ENCODE measurements around the gene GCG. TPM values are rescaled to one million over a fixed set of nuclear protein-coding genes. Genes with fewer than 3 reads are reported as not detected.

GCG gene
- polyA plus RNA-seq, 1 donor (not counting 4 experiments of a cell fraction or from before 2014, with no cell fraction given) = not detected

GRCh38 chr2:162114271-162114670 is 37.8 kb downstream of the GCG start:
- no peak overlapping the region for H3K27ac ChIP-seq (ENCODE audit: control insufficient read depth, insufficient read depth, low read length)

GRCh38 chr2:162113776-162114168 is 38.3 kb downstream of the GCG start:
- H3K79me2 ChIP-seq (ENCODE audit: control insufficient read depth, insufficient read depth, low read length) = no peaks in the 10 kb centered on the region
- H3K4me2 ChIP-seq (ENCODE audit: control insufficient read depth, extremely low read depth, insufficient read depth, low read depth, low read length) = no peak overlapping the region
- TF ChIP-seq EZH2 (IDR thresholded peaks at IDR 0.05; ENCODE audit: low read length) = no peak
- no peak for TF ChIP-seq CTCF (optimal IDR thresholded peaks at IDR 0.05 in 1 of 3, IDR thresholded peaks at IDR 0.05 in 1 of 3, conservative IDR thresholded peaks at IDR 0.05 in 1 of 3; ENCODE audit: extremely low read depth in 1 of 3, insufficient read depth in 2 of 3, low read length in 3 of 3)
- H4K20me1 ChIP-seq (ENCODE audit: control insufficient read depth, extremely low read depth, insufficient read depth, low read length) = no peaks in the 10 kb centered on the region
- dilution Hi-C loops (cut with MboI; ENCODE audit: extremely low pct_ligation_motif_present, low sequenced_read_pairs) = no loop called here
- H3K9me3 ChIP-seq (ENCODE audit: control insufficient read depth, low read depth, low read length) = no peaks in the 10 kb centered on the region
- no peak overlapping the region for H3K4me3 ChIP-seq (ENCODE audit: control insufficient read depth in 2 of 3, extremely low read depth in 1 of 3, insufficient read depth in 2 of 3, low read depth in 1 of 3, low read length in 3 of 3)
- H2AFZ ChIP-seq (ENCODE audit: control insufficient read depth, low read length) = no peak overlapping the region
- no peaks in the 10 kb centered on the region for H3K27me3 ChIP-seq (ENCODE audit: control insufficient read depth, extremely low read depth, insufficient read depth, low read length)
- H3K4me1 ChIP-seq (ENCODE audit: control insufficient read depth, extremely low read depth, insufficient read depth, low read length) = peaks cover 42% of the 10 kb centered on the region
- H3K9me1 ChIP-seq (ENCODE audit: control insufficient read depth, extremely low read depth, insufficient read depth, low read length) = no peaks in the 10 kb centered on the region
- DNase-seq (ENCODE audit: low read depth, low spot score) = no peak
- peak; percentile 80 for FAIRE-seq
- H3K36me3 ChIP-seq (ENCODE audit: control insufficient read depth in 2 of 2, extremely low read depth in 1 of 2, insufficient read depth in 2 of 2, low read length in 2 of 2) = no peaks in the 10 kb centered on the region
- H3K9ac ChIP-seq (ENCODE audit: control insufficient read depth, extremely low read depth, insufficient read depth, low read length) = no peak overlapping the region
- H3K27ac ChIP-seq (ENCODE audit: control insufficient read depth, insufficient read depth, low read length) = no peak overlapping the region

More at GRCh38 chr2:162114271-162114670, 37.8 kb downstream of the GCG start:
- H3K36me3 ChIP-seq (ENCODE audit: control insufficient read depth in 2 of 2, extremely low read depth in 1 of 2, insufficient read depth in 2 of 2, low read length in 2 of 2) = no peaks in the 10 kb centered on the region
- no peak overlapping the region for H3K4me2 ChIP-seq (ENCODE audit: control insufficient read depth, extremely low read depth, insufficient read depth, low read depth, low read length)
- no peak overlapping the region for H2AFZ ChIP-seq (ENCODE audit: control insufficient read depth, low read length)
- peaks cover 43% of the 10 kb centered on the region for H3K4me1 ChIP-seq (ENCODE audit: control insufficient read depth, extremely low read depth, insufficient read depth, low read length)
- no peak for TF ChIP-seq EZH2 (IDR thresholded peaks at IDR 0.05; ENCODE audit: low read length)
- TF ChIP-seq CTCF (optimal IDR thresholded peaks at IDR 0.05 in 1 of 3, IDR thresholded peaks at IDR 0.05 in 1 of 3, conservative IDR thresholded peaks at IDR 0.05 in 1 of 3; ENCODE audit: extremely low read depth in 1 of 3, insufficient read depth in 2 of 3, low read length in 3 of 3) = no peak
- DNase-seq (ENCODE audit: low read depth, low spot score) (no peak), FAIRE-seq (no peak)
- H3K9ac ChIP-seq (ENCODE audit: control insufficient read depth, extremely low read depth, insufficient read depth, low read length) = no peak overlapping the region
- no peaks in the 10 kb centered on the region for H3K79me2 ChIP-seq (ENCODE audit: control insufficient read depth, insufficient read depth, low read length)
- H3K4me3 ChIP-seq (ENCODE audit: control insufficient read depth in 2 of 3, extremely low read depth in 1 of 3, insufficient read depth in 2 of 3, low read depth in 1 of 3, low read length in 3 of 3) = no peak overlapping the region
- H3K27me3 ChIP-seq (ENCODE audit: control insufficient read depth, extremely low read depth, insufficient read depth, low read length) = no peaks in the 10 kb centered on the region
- no peaks in the 10 kb centered on the region for H4K20me1 ChIP-seq (ENCODE audit: control insufficient read depth, extremely low read depth, insufficient read depth, low read length)
- dilution Hi-C loops (cut with MboI; ENCODE audit: extremely low pct_ligation_motif_present, low sequenced_read_pairs) = no loop called here
- H3K9me3 ChIP-seq (ENCODE audit: control insufficient read depth, low read depth, low read length) = no peaks in the 10 kb centered on the region
- H3K9me1 ChIP-seq (ENCODE audit: control insufficient read depth, extremely low read depth, insufficient read depth, low read length) = no peaks in the 10 kb centered on the region

All from keratinocyte (primary cell).